H1 (cell line): ENCODE results near the gene FAM53B. TPM values are rescaled to one million over a fixed set of nuclear protein-coding genes. Genes with fewer than 3 reads are reported as not detected.

Experiments used
- CBX5 ChIP-seq: fragments of 300-800, 300-1000 bp; sonication (generic); IDR thresholded peaks from 2 replicates; pipeline ENCODE4 v1.7.1; 2016; ENCODE audit warnings: antibody characterized with exemption, low read length, low read depth
- MAFK ChIP-seq: IDR thresholded peaks from 2 replicates; pipeline ENCODE4 v1.6.1; 2012; ENCODE audit warnings: low read depth, mild to moderate bottlenecking, improper control_type of control experiment, low read length
- polyA plus RNA-seq, 7 experiments: library from polyadenylated mRNA; depleted of rRNA in 3 of 7; stranded (reverse) in 5 of 7; unstranded in 2 of 7; fragments of >200 nt in 5 of 7; fragments of 200-250 nt in 2 of 7; gene quantifications; 1 replicate in 5 of 7; 2 replicates in 1 of 7; 4 replicates in 1 of 7; pipeline versions ENCODE4 v1.2.1 to v1.2.3, GENCODE V29; 2011 to 2013; ENCODE audit warnings: missing spikeins in 2 of 7, mixed read lengths in 2 of 7
- total RNA-seq: library from RNA; stranded (reverse); fragmentation: NEBNext Ultra II Directional; extraction: Animal tissue kit (Norgen Biotek cat#: 25700); gene quantifications from 2 replicates; pipeline ENCODE4 v1.2.1, GENCODE V29; 2021
- TF ChIP-seq, protein P1 (sequence below): IDR thresholded peaks from 2 replicates; pipeline ENCODE4 v1.6.1; 2011; ENCODE audit warnings: low read length, improper control_type of control experiment

The FAM53B gene
- total and polyA plus RNA-seq, 2 of the 8 experiments (the other 6 are each of a cell fraction or from before 2014, with no cell fraction given) = 5.3 to 14.4 TPM

- TF ChIP-seq MAFK (no peak), CBX5 (no peak)
- TF ChIP-seq, protein P1, sequence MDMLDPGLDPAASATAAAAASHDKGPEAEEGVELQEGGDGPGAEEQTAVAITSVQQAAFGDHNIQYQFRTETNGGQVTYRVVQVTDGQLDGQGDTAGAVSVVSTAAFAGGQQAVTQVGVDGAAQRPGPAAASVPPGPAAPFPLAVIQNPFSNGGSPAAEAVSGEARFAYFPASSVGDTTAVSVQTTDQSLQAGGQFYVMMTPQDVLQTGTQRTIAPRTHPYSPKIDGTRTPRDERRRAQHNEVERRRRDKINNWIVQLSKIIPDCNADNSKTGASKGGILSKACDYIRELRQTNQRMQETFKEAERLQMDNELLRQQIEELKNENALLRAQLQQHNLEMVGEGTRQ = no peak
Measured at GRCh38 chr10:124741922-124742412, 2.2 kb downstream of the FAM53B start (continued).
